NCI-H2196 (cell line): ENCODE results near the gene GPR152.

Experiments
- DNase-seq: peaks from one replicate; lab custom pipeline; 2025; ENCODE audit not compliant: unreplicated experiment; lab: John Stamatoyannopoulos, UW

The GPR152 gene

DNA sequence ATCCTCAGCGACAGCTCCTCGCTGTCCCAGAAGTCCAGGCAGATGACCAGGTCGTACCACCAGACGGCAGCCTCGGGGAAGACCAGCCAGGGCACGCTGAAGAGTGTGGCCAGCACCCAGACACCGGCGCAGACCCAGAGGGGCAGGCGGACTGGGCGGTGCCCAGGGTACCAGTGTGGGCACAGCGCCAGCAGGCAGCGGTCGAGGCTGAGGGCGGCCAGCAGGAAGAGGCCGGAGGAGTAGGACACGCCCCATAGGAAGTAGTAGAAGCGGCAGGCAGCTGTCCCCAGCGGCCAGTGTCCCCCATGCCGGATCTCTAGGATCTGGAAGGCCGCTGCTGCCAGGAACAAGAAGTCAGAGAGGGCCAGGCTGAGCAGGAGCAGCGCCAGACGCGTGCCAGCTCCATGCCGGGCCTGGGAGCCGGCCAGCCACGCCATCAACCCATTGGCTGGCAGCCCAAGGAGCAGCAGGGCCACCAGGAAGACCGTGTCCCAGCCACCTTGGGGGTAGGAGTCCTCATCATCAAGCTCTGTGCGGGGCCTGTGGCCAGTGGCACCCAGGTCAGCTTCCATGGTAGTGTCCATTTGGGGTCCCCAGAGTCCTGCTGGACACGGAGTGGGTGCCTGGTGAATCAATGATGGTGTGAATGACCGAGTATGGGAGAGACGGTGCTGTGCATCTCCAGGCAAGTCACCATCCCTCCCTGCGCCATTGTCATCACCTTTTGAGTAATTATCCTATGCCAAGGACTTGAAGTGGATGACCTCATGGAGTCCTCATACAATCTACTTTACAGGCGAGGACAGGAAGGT lies at the start of gene GPR152:
Gene GPR152, minus strand, starts transcription at position 589 of the 812 bp plus-strand sequence. Its CDS starts 5 bp downstream, at position 584.
- peak; percentile 59 for DNase-seq

GRCh38 chr11:67501854-67502253 lies 49.3 kb upstream of the GPR152 start:
- no peak for DNase-seq

- DNase-seq, result no peak
These were observed 48.5 kb upstream of the GPR152 start for GRCh38 chr11:67500831-67501715.

- no peak for DNase-seq
These were observed 47.9 kb upstream of the GPR152 start for GRCh38 chr11:67500484-67500821.

DNA sequence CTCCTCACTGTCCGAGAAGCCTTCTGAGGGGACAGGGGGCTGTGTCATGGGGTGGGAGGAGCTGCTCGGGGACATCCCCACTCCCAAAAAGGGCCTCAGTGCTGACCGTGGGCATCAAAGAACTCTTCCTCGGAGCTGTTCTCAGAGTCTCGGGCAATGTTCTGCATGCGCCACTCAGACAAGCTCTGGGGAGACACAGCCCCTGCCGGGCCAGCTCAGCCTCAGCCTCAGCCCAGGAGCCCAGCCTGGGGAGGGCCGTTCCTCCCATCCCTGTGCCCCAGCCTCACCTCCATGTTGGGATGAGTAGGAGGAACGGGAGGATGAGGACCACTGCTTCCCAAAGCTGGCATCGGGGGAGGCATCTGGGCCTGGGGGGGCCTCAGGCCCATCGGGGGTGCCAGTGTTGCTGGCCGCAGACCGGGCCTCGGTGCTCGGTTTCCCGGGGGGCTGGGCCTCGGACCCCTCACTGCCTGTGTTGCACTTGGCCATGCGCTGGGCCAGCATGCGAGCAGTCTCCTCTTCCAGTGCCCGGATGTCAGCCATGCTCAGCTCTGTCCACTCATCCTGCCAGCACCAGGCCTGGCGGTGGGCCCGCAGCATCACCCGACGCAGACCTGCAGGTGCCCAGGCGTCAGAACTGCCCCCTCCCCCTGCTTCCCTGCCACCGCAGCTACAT lies 47.4 kb upstream of the GPR152 start:
- DNase-seq, result no peak

DNA sequence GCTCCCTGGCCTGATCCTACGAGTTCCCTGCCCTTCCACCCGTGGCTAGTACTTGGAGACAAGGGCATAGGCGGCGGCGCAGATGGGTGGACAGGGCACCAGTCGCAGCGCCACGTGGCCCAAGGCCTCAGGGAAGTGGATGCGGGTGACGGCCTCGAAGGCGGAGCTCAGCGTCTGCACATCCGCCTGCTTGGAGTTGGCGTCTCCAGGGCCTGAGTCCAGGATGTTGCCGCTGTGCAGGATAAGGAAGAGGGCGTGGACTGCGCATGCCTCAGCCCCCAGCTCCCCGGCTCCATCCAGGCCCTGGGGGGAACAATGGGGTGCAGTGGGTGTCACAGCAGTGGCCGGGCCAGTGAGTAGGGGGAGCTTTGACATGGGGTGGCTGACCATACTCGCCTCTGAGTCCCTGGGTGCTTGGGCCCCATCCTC lies 46.0 kb upstream of the GPR152 start:
- no peak for DNase-seq

DNA sequence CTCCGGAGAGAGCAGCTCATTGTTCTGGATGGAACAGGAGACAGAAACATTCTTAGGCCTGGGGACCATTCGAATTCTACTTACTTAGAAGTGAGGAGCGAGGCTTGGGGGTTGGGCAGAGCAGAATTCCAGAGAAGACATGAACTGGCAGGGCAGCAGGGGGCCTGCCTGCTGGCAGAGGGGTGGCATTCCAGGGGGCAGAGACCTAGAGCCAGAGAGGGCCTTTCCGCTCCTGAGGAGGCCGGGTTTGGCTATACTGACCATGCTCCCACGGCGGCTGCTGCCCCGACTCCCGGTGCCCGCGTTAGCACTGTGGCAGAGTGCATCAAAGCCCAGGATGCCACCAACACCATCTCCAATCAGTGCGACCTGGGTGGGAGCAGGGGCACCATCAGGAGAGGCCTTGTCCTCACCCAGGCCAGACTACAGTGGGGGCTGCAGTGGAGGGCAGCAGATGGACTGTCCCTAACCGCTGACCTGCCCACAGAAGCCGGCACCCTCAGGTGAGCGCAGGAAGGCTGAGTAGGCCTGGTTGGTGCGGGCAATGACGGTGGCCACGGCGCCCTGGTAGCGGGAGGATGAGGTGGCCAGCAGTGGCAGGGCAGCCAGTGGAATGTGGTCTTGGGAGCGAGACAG lies 45.2 kb upstream of the GPR152 start:
- DNase-seq, result no peak

DNA sequence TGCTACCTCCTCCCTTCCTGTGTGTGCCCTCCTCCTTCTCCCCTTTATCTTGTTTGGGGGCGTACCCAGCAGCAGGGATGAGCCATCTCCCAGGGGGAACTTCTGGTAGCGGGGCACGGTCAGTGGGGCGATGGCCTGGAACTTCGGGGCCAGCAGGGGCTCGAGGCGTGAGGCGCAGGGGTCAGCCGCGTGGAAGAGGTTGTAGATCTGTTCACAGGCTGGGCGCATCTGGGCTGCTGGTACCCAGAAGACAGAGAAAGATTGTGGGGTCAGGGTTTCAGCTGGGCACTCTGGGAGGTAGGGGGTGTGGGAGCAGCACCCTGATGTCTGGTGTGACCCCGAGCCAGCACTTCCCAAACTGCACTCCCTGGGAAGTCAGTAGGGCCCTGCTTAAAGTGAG lies 43.6 kb upstream of the GPR152 start:
- DNase-seq, result no peak

GRCh38 chr11:67495234-67496005 lies 42.9 kb upstream of the GPR152 start:
- DNase-seq, result no peak

DNA sequence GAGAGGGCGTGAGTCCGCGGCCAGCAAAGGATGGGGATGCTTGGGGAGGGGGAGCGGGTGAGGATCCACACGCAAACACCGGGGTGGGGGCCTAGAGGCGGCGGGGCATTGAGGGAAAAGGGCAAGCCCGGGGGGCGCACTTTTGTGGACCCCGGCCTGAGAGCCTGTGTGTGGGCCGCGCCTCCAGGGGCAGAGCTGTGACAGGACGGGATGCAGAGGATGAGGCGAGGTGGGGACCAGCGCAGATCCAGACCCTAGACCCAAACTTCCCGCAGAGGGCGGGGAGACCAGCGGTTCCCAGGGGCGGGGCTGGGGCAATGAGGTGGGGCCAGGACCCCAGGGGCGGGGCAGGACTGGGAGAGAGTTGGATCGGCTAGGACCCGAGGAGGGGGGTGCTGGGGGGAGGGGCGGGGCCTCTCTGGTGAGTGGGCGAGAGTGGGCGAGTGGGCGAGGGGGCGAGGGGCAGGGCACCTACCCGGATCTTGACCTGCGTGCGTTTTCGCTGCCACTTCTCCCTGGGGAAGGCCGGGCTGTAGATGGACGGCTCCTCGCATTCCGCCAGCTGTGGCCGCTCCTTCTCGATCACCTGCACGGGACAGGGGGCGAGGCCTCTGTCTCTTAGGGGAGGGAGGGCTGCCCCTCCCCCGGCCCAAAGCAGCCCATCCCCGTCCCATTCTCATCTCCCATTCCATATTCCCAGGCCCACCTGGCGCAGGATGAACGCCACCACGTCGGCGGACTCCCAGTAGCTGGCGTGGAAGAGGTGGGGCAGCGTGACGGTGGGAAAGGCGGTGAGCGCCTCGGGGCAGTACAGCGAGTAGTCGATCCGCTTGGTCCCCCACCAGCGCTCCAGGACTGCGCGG lies 42.1 kb upstream of the GPR152 start:
- no peak for DNase-seq

DNA sequence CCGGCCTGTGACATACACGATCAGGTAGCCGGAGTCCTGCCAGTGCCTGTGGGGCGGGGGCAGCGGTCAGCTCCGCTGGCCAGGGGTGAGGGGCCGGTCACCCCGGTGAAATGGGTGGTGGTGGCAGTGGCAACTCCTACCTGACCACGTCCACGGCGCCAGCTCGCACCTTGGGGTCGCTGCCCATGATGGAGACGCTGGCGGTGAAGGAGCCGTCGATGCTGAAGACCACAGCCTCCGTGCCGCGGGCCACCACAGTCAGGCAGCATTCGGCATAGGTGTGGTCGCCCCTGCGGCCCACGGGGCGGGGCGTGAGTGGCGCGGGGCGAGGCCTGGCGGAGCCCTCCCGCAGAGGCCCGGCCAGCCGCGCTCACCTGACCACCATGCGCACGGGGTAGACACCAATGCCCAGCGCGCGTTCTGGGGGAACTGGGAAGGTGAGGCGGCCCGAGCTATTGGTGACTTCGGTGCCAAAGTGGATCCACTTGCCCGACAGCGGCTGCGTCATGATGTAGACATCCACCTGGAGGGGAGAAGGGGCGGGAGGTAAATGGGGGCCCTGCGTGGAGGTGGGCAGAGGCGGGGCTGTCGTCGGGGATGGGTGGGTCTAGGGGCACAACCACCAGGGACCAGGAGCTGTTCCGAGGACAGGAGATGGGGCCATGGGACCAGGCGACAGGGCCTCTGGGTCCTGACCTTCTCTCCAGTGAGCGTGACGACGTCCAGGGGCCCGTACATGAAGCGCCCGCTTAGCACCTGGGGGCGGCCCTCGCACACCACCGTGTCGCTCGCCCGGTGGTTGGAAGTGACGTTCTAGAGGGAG lies 41.2 kb upstream of the GPR152 start:
- DNase-seq, result no peak

DNA sequence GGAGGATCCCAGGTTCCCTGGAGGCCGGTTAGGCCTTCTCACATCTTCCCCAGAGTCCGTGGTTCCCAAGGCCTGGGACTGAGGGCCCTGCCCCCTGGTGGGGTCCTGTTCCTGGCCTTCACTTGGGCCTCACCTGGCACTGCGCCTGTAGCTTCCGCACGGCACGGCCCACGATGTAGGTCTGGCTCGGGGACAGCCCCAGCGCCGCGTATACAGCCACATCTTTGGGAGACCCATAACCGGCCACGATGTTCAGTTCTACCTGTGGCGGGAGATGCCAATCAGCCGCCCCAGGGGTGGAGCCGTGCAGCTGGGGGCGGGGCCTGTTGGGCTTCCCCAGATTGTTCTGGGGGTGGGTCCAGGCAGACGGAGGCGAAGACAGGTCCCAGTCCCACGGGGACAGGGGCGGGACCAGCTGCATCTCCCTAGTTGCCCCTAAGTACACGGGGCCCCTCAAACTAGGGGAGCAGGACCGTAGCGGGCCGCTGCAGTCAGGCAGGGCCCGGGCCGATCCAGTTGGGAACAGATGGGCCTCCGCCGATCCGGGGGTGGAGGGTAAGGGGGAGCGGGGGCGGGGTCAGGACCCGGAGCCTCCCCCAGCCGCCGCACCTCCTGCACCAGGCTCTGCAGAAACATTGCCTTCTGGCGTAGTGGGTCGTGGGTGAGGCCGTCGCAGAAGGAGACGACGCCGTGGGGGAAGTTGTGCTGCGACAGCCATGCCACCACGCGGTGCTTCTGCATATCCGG lies 40.4 kb upstream of the GPR152 start:
- no peak for DNase-seq

DNA sequence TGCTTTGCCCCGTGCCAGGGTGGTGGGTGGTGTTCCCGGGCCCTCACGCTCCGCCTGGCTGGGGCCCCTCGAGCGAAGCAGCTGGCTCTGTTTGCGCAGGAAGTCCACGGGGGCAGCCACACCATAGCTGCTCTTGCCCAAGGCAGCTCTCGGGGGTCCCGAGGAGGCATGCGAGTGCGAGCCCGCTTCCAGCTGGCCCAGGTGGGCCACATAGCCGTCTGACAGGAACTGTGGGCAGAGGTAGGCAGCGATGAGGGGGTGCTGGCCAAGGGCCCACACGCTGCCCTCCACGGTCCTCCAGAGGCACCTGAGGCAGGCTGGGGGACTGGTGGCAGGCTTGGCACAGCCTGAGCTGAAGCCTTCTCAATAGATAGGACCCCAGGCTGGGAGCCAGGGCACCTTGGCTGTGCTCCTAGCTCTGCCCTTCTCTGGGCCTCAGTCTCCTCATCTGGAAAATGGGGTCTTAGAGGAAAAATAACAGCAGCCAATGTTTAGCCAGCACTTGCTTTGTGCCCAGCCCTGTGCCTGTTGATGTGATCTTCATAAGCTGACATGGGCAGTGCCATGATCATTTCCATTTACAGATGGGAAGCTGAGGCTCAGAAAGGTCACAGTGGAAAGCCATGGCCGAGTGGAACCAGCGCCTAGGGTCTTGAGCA lies 39.7 kb upstream of the GPR152 start:
- DNase-seq, result no peak

GRCh38 chr11:67491276-67492068 lies 38.9 kb upstream of the GPR152 start:
- DNase-seq, result no peak

DNA sequence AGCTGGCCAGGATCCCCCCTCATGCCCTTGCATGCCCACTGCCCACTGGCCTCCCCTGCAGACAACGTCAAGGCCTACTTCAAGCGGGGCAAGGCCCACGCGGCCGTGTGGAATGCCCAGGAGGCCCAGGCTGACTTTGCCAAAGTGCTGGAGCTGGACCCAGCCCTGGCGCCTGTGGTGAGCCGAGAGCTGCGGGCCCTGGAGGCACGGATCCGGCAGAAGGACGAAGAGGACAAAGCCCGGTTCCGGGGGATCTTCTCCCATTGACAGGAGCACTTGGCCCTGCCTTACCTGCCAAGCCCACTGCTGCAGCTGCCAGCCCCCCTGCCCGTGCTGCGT lies 38.2 kb upstream of the GPR152 start:
- no peak for DNase-seq

- no peak for DNase-seq
These were observed 37.6 kb upstream of the GPR152 start for GRCh38 chr11:67489885-67490726.
